HG02610 (cell line): Measurements from ENCODE around the gene CPSF4.

ENCODE experiments used
- ATAC-seq: cut with Tn5 transposase; IDR thresholded peaks from one replicate; pipeline ENCODE4 v1.9.1; 2021; ENCODE audit warnings: mild to moderate bottlenecking, moderate library complexity; ENCODE audit not compliant: unreplicated experiment

CPSF4 gene

GRCh38 chr7:99438573-99439480, at the start of gene CPSF4, which contains the start of gene PTCD1:
TSS of gene CPSF4 (plus strand) at chr7:99438943. CDS start at chr7:99439083, 140 bp downstream.
TSS of gene PTCD1 (minus strand) at chr7:99438798. CDS start at chr7:99435242, 3,556 bp downstream.
- peak; percentile 90 for ATAC-seq

GRCh38 chr7:99389772-99390171, 49.0 kb upstream of the CPSF4 start:
- ATAC-seq, result no peak

GRCh38 chr7:99390941-99391602, 47.7 kb upstream of the CPSF4 start:
- ATAC-seq, result no peak

GRCh38 chr7:99392046-99392445, 46.7 kb upstream of the CPSF4 start:
- ATAC-seq, result no peak

GRCh38 chr7:99392659-99393354, 45.9 kb upstream of the CPSF4 start:
- ATAC-seq, result no peak

GRCh38 chr7:99393355-99394187, 45.2 kb upstream of the CPSF4 start:
- ATAC-seq, result no peak

GRCh38 chr7:99394188-99394502, 44.6 kb upstream of the CPSF4 start:
- ATAC-seq, result no peak

- ATAC-seq, result no peak
Measured at GRCh38 chr7:99395616-99396327, 43.0 kb upstream of the CPSF4 start.

- no peak for ATAC-seq
Measured at GRCh38 chr7:99396418-99397296, 42.1 kb upstream of the CPSF4 start.

GRCh38 chr7:99397297-99397983, 41.3 kb upstream of the CPSF4 start:
- ATAC-seq, result no peak

- no peak for ATAC-seq
Measured at GRCh38 chr7:99398891-99399445, 39.8 kb upstream of the CPSF4 start.

- ATAC-seq, result no peak
Measured at GRCh38 chr7:99399597-99399996, 39.1 kb upstream of the CPSF4 start.

GRCh38 chr7:99402854-99403253, 35.9 kb upstream of the CPSF4 start:
- no peak for ATAC-seq

GRCh38 chr7:99403764-99404163, 35.0 kb upstream of the CPSF4 start:
- no peak for ATAC-seq

- ATAC-seq, result no peak
Measured at GRCh38 chr7:99404235-99404976, 34.3 kb upstream of the CPSF4 start.

- no peak for ATAC-seq
Measured at GRCh38 chr7:99404977-99405320, 33.8 kb upstream of the CPSF4 start.

- ATAC-seq, result no peak
Measured at GRCh38 chr7:99406557-99406956, 32.2 kb upstream of the CPSF4 start.
